H1 (cell line): ENCODE data around the gene SART1. TPM values are rescaled to one million over a fixed set of nuclear protein-coding genes. Genes with fewer than 3 reads are reported as not detected.

ENCODE experiments used
- ASH2L ChIP-seq: fragments of 200-600, 300-600 bp; sonication (generic); IDR thresholded peaks from one replicate; pipeline ENCODE4 v1.7.1; 2017; ENCODE audit warnings: low read length
- ATF3 ChIP-seq: IDR thresholded peaks from 2 replicates; pipeline ENCODE4 v1.6.1; 2011; ENCODE audit warnings: low read depth, mild to moderate bottlenecking, low read length; ENCODE audit not compliant: insufficient read depth
- JUN ChIP-seq: IDR thresholded peaks from 2 replicates; pipeline ENCODE4 v1.6.1; 2011; ENCODE audit warnings: low read depth, mild to moderate bottlenecking, improper control_type of control experiment, low read length
- MAFK ChIP-seq: IDR thresholded peaks from 2 replicates; pipeline ENCODE4 v1.6.1; 2012; ENCODE audit warnings: low read depth, mild to moderate bottlenecking, improper control_type of control experiment, low read length
- POU5F1 ChIP-seq: IDR thresholded peaks from 2 replicates; pipeline ENCODE4 v1.6.1; 2011; ENCODE audit warnings: low read depth, mild to moderate bottlenecking, low read length, moderate library complexity
- SIN3A ChIP-seq, 2 experiments: IDR thresholded peaks in 1 of 2; conservative IDR thresholded peaks in 1 of 2; 2 replicates each; pipeline ENCODE4 v1.6.1; 2011 to 2012; ENCODE audit warnings: low read length in 2 of 2, improper control_type of control experiment in 1 of 2, low read depth in 1 of 2, mild to moderate bottlenecking in 1 of 2
- SIX5 ChIP-seq: IDR thresholded peaks from 2 replicates; pipeline ENCODE4 v1.6.1; 2011; ENCODE audit warnings: mild to moderate bottlenecking, low read depth, low read length
- TBP ChIP-seq: IDR thresholded peaks from 2 replicates; pipeline ENCODE4 v1.6.1; 2011; ENCODE audit warnings: low read depth, low read length, improper control_type of control experiment
- polyA plus RNA-seq, 7 experiments: library from polyadenylated mRNA; depleted of rRNA in 3 of 7; stranded (reverse) in 5 of 7; unstranded in 2 of 7; fragments of >200 nt in 5 of 7; fragments of 200-250 nt in 2 of 7; gene quantifications; 1 replicate in 5 of 7; 2 replicates in 1 of 7; 4 replicates in 1 of 7; pipeline versions ENCODE4 v1.2.1 to v1.2.3, GENCODE V29; 2011 to 2013; ENCODE audit warnings: missing spikeins in 2 of 7, mixed read lengths in 2 of 7
- total RNA-seq: library from RNA; stranded (reverse); fragmentation: NEBNext Ultra II Directional; extraction: Animal tissue kit (Norgen Biotek cat#: 25700); gene quantifications from 2 replicates; pipeline ENCODE4 v1.2.1, GENCODE V29; 2021

SART1 gene
- total and polyA plus RNA-seq, 2 of the 8 experiments (the other 6 are each of a cell fraction or from before 2014, with no cell fraction given) = 9.7 to 46.1 TPM

- no peak for TF ChIP-seq MAFK
- no peak for TF ChIP-seq SIN3A (conservative IDR thresholded peaks at IDR 0.05 in 1 of 2, IDR thresholded peaks at IDR 0.05 in 1 of 2; ENCODE audit: low read depth in 1 of 2, low read length in 2 of 2)
- TF ChIP-seq POU5F1 = no peak
- no peak for TF ChIP-seq ATF3
- TF ChIP-seq ASH2L = no peak
- TF ChIP-seq JUN = no peak
- TF ChIP-seq SIX5 = no peak
- no peak for TF ChIP-seq TBP
These were observed 27.5 kb upstream of the SART1 start (continued) for GRCh38 chr11:65934014-65934413.
